ENCODE measurements around the gene NCS1. TPM values are rescaled to one million over a fixed set of nuclear protein-coding genes. Genes with fewer than 3 reads are reported as not detected.

Gene NCS1
- total RNA-seq, 2 experiments from 2014 or later: 4.0 to 16.9 TPM

- peaks cover 11% of the 10 kb centered on the region for H3K27me3 Mint-ChIP-seq
- H3K4me3 Mint-ChIP-seq: no peak overlapping the region
- H3K27ac Mint-ChIP-seq: no peak overlapping the region
- CTCF ChIA-PET: interaction anchor here (0.8 to 0.9 kb wide), 2 partner anchors 11 to 97 kb away, joined by 3 read pairs; no protein-coding TSS in a partner anchor
- peaks cover 37% of the 10 kb centered on the region for H3K36me3 Mint-ChIP-seq
- no peaks in the 10 kb centered on the region for H3K9me3 Mint-ChIP-seq (ENCODE audit: low read depth)
- H3K4me1 Mint-ChIP-seq: peaks cover 61% of the 10 kb centered on the region
- ATAC-seq (no peak), DNase-seq (no peak)
Observed at GRCh38 chr9:130139251-130139650, 33.0 kb upstream of the NCS1 start.

- Mint-ChIP-seq H3K4me1 (peaks cover 63% of the 10 kb centered on the region), H3K27ac (peak overlapping the region; percentile 16), H3K36me3 (peaks cover 25% of the 10 kb centered on the region), H3K4me3 (no peak overlapping the region), H3K27me3 (peaks cover 23% of the 10 kb centered on the region), H3K9me3 (ENCODE audit: low read depth) (no peaks in the 10 kb centered on the region)
- CTCF ChIA-PET: no interaction called here
- DNase-seq (peak; percentile 55), ATAC-seq (peak; percentile 47)
Observed at GRCh38 chr9:130140706-130141105, 31.5 kb upstream of the NCS1 start.

GRCh38 chr9:130142056-130142455 is 30.1 kb upstream of the NCS1 start:
- H3K27ac Mint-ChIP-seq: no peak overlapping the region
- CTCF ChIA-PET: interaction anchor here (0.7 to 2.3 kb wide), 3 partner anchors 34 to 196 kb away, joined by 3 to 8 read pairs (median 3); no protein-coding TSS in a partner anchor
- peaks cover 11% of the 10 kb centered on the region for H3K36me3 Mint-ChIP-seq

GRCh38 chr9:130142641-130143040 is 29.6 kb upstream of the NCS1 start:
- no peak for DNase-seq
- no peak overlapping the region for H3K4me3 Mint-ChIP-seq
- no peaks in the 10 kb centered on the region for H3K9me3 Mint-ChIP-seq (ENCODE audit: low read depth)
- H3K4me1 Mint-ChIP-seq: peaks cover 51% of the 10 kb centered on the region
- peaks cover 5% of the 10 kb centered on the region for H3K36me3 Mint-ChIP-seq
- H3K27me3 Mint-ChIP-seq: peaks cover 38% of the 10 kb centered on the region
- CTCF ChIA-PET: interaction anchor here (1.1 to 2.3 kb wide), 3 partner anchors 35 to 94 kb away, joined by 3 to 8 read pairs (median 7); no protein-coding TSS in a partner anchor
- H3K27ac Mint-ChIP-seq: no peak overlapping the region
- ATAC-seq: no peak

More at GRCh38 chr9:130142056-130142455, 30.1 kb upstream of the NCS1 start:
- Mint-ChIP-seq H3K4me1 (peaks cover 52% of the 10 kb centered on the region), H3K27me3 (peaks cover 32% of the 10 kb centered on the region), H3K4me3 (no peak overlapping the region), H3K9me3 (ENCODE audit: low read depth) (no peaks in the 10 kb centered on the region)
- ATAC-seq (no peak), DNase-seq (no peak)

GRCh38 chr9:130143279-130143893 is 28.8 kb upstream of the NCS1 start:
- CTCF ChIA-PET: interaction anchor here (1.1 to 2.3 kb wide), 4 partner anchors 13 to 98 kb away, joined by 4 to 8 read pairs (median 6); no protein-coding TSS in a partner anchor
- peaks cover 46% of the 10 kb centered on the region for H3K4me1 Mint-ChIP-seq
- no peak overlapping the region for H3K4me3 Mint-ChIP-seq
- H3K9me3 Mint-ChIP-seq (ENCODE audit: low read depth): no peaks in the 10 kb centered on the region
- no peak for DNase-seq
- no peak for ATAC-seq
- H3K27me3 Mint-ChIP-seq: peaks cover 40% of the 10 kb centered on the region
- peaks cover 3% of the 10 kb centered on the region for H3K36me3 Mint-ChIP-seq
- no peak overlapping the region for H3K27ac Mint-ChIP-seq

GRCh38 chr9:130143958-130144366 is 28.2 kb upstream of the NCS1 start:
- peak overlapping the region; percentile 10 for H3K4me3 Mint-ChIP-seq
- CTCF ChIA-PET: interaction anchor here (1.1 to 2.3 kb wide), 4 partner anchors 14 to 98 kb away, joined by 4 to 8 read pairs (median 6); no protein-coding TSS in a partner anchor
- H3K27me3 Mint-ChIP-seq: peaks cover 40% of the 10 kb centered on the region
- no peak for DNase-seq
- peak; percentile 43 for ATAC-seq
- H3K9me3 Mint-ChIP-seq (ENCODE audit: low read depth): no peaks in the 10 kb centered on the region
- peaks cover 40% of the 10 kb centered on the region for H3K4me1 Mint-ChIP-seq
- no peaks in the 10 kb centered on the region for H3K36me3 Mint-ChIP-seq
- H3K27ac Mint-ChIP-seq: no peak overlapping the region

GRCh38 chr9:130144703-130145102 is 27.5 kb upstream of the NCS1 start:
- peaks cover 35% of the 10 kb centered on the region for H3K4me1 Mint-ChIP-seq
- CTCF ChIA-PET: interaction anchor here (1.3 to 2.3 kb wide), 3 partner anchors 15 to 92 kb away, joined by 4 to 8 read pairs (median 7); no protein-coding TSS in a partner anchor
- H3K4me3 Mint-ChIP-seq: no peak overlapping the region
- H3K27ac Mint-ChIP-seq: no peak overlapping the region
- no peak for DNase-seq
- no peaks in the 10 kb centered on the region for H3K9me3 Mint-ChIP-seq (ENCODE audit: low read depth)
- no peaks in the 10 kb centered on the region for H3K36me3 Mint-ChIP-seq
- no peak for ATAC-seq
- H3K27me3 Mint-ChIP-seq: peaks cover 40% of the 10 kb centered on the region

- H3K36me3 Mint-ChIP-seq: no peaks in the 10 kb centered on the region
- no peaks in the 10 kb centered on the region for H3K9me3 Mint-ChIP-seq (ENCODE audit: low read depth)
- H3K4me1 Mint-ChIP-seq: peaks cover 25% of the 10 kb centered on the region
- H3K27ac Mint-ChIP-seq: no peak overlapping the region
- CTCF ChIA-PET: interaction anchor here (0.6 to 2.6 kb wide), 3 partner anchors 39 to 205 kb away, joined by 4 to 11 read pairs (median 5); no protein-coding TSS in a partner anchor
- H3K27me3 Mint-ChIP-seq: peaks cover 40% of the 10 kb centered on the region
- ATAC-seq: no peak
- no peak overlapping the region for H3K4me3 Mint-ChIP-seq
- DNase-seq: no peak
Observed at GRCh38 chr9:130145658-130146057, 26.5 kb upstream of the NCS1 start.

- DNase-seq (no peak), ATAC-seq (no peak)
- no peak overlapping the region for H3K4me3 Mint-ChIP-seq
Observed at GRCh38 chr9:130147198-130147597, 25.0 kb upstream of the NCS1 start.

GRCh38 chr9:130147910-130148309 is 24.3 kb upstream of the NCS1 start:
- Mint-ChIP-seq H3K4me3 (no peak overlapping the region), H3K36me3 (no peaks in the 10 kb centered on the region), H3K27ac (no peak overlapping the region), H3K4me1 (peaks cover 15% of the 10 kb centered on the region), H3K9me3 (ENCODE audit: low read depth) (no peaks in the 10 kb centered on the region), H3K27me3 (peaks cover 40% of the 10 kb centered on the region)
- CTCF ChIA-PET: interaction anchor here (0.7 to 2.6 kb wide), 2 partner anchors 13 to 41 kb away, joined by 4 to 11 read pairs; no protein-coding TSS in a partner anchor
- ATAC-seq (no peak), DNase-seq (no peak)

More at GRCh38 chr9:130147198-130147597, 25.0 kb upstream of the NCS1 start:
- Mint-ChIP-seq H3K27ac (no peak overlapping the region), H3K27me3 (peaks cover 40% of the 10 kb centered on the region), H3K9me3 (ENCODE audit: low read depth) (no peaks in the 10 kb centered on the region), H3K4me1 (peaks cover 15% of the 10 kb centered on the region), H3K36me3 (no peaks in the 10 kb centered on the region)
- CTCF ChIA-PET: interaction anchor here (2.6 kb wide), 1 partner anchor 40 kb away, joined by 11 read pairs; no protein-coding TSS in a partner anchor

- no peak for ATAC-seq
- Mint-ChIP-seq H3K4me3 (no peak overlapping the region), H3K36me3 (no peaks in the 10 kb centered on the region), H3K9me3 (ENCODE audit: low read depth) (no peaks in the 10 kb centered on the region), H3K27me3 (peaks cover 30% of the 10 kb centered on the region), H3K4me1 (peaks cover 7% of the 10 kb centered on the region), H3K27ac (no peak overlapping the region)
- CTCF ChIA-PET: interaction anchor here (0.9 to 1.0 kb wide), 2 partner anchors 41 to 87 kb away, joined by 3 read pairs; no protein-coding TSS in a partner anchor
- DNase-seq: no peak
Observed at GRCh38 chr9:130149031-130149430, 23.2 kb upstream of the NCS1 start.

- DNase-seq (no peak), ATAC-seq (no peak)
- H3K36me3 Mint-ChIP-seq: no peaks in the 10 kb centered on the region
- no peak overlapping the region for H3K27ac Mint-ChIP-seq
- H3K4me1 Mint-ChIP-seq: peaks cover 1% of the 10 kb centered on the region
- no peaks in the 10 kb centered on the region for H3K9me3 Mint-ChIP-seq (ENCODE audit: low read depth)
- no peak overlapping the region for H3K4me3 Mint-ChIP-seq
- CTCF ChIA-PET: interaction anchor here (0.9 to 1.0 kb wide), 2 partner anchors 42 to 87 kb away, joined by 3 read pairs; no protein-coding TSS in a partner anchor
- H3K27me3 Mint-ChIP-seq: peaks cover 25% of the 10 kb centered on the region
Observed at GRCh38 chr9:130149654-130150286, 22.4 kb upstream of the NCS1 start.

- peaks cover 16% of the 10 kb centered on the region for H3K27me3 Mint-ChIP-seq
- H3K9me3 Mint-ChIP-seq (ENCODE audit: low read depth): no peaks in the 10 kb centered on the region
- CTCF ChIA-PET: no interaction called here
- DNase-seq: no peak
- ATAC-seq: no peak
- H3K4me3 Mint-ChIP-seq: no peak overlapping the region
- H3K27ac Mint-ChIP-seq: no peak overlapping the region
- H3K4me1 Mint-ChIP-seq: no peaks in the 10 kb centered on the region
- no peaks in the 10 kb centered on the region for H3K36me3 Mint-ChIP-seq
Observed at GRCh38 chr9:130150779-130151382, 21.3 kb upstream of the NCS1 start.

All from activated CD8-positive, alpha-beta memory T cell treated with anti-CD3 and anti-CD28 coated beads, Interleukin-2, amount 10 ng/mL, durations not matched to agents 7 days and 5 days (primary cell).